ENCODE measurements around the gene CFAP53.
A peak's percentile ranks its signal among the peaks of the same experiment; 100 is the strongest.

Gene CFAP53

DNA sequence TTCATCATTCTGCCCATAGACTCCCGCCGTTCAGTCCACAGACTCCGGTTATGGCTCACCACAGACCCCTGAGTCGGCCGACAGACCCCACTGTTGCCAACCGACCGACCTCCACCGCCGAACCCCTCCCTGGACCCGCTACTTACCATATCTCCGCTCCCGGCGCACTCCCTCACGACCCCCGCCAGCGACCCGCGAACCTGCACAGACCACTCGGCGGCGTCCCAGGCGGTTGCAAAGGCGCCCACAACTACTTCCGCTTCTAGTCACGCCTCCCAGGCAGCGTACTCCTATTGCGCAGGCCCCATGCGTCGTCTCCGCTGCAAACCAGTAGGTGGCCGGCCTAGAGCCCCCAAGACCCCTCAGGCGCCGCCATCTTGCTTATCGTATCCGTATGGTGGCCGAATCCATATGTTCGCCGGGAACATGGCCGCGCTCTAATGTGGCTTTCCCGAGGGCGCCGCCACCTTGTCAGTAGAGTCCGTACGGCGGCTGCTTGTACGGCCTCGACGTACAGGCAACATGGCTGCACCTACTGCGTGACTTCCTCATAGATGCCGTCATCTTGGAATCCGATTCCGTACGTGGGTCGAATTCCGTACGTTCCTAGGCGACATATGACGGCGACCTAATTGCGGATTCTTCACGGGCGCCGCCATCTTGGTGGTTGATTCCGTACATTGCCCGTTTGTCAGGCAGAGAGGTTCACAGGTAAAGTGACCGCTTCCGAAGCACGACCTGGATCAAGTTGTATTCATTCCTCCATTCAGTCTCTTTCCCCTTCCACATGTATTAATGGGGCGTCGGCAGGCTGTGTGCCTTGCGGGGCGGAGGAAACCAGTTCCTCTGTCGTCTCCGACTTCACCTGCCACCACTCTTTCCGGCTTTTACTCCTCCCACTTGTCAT, 21.4 kb upstream of the CFAP53 start, which contains the start of gene CXXC1:
Gene CXXC1, minus strand, starts transcription at position 252 of the 907 bp plus-strand sequence. Its CDS starts 103 bp downstream, at position 149.
- peak; percentile 61 to 100 (median 98) for DNase-seq

DNA sequence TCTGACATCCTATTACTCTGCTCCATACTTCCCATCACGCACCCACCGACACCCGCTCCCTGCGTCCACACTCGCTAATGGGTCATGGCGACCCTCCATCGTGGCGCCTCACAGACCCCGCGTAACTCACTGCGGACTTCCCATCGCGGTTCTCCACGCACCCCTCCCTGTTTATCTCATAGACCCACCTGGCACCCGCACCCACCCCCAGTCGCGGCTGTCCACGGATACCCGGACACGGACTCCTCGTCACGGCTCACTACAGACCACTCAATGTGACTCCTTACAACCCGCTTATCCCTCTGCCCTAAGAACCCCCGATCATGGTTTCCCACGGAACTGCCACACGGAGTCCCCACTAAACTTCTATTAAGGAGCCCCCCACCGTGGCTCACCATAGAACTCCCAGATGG, 20.7 kb upstream of the CFAP53 start:
- DNase-seq: peak in 3 of 56 donors; percentile 38 to 49 (median 41)

DNA sequence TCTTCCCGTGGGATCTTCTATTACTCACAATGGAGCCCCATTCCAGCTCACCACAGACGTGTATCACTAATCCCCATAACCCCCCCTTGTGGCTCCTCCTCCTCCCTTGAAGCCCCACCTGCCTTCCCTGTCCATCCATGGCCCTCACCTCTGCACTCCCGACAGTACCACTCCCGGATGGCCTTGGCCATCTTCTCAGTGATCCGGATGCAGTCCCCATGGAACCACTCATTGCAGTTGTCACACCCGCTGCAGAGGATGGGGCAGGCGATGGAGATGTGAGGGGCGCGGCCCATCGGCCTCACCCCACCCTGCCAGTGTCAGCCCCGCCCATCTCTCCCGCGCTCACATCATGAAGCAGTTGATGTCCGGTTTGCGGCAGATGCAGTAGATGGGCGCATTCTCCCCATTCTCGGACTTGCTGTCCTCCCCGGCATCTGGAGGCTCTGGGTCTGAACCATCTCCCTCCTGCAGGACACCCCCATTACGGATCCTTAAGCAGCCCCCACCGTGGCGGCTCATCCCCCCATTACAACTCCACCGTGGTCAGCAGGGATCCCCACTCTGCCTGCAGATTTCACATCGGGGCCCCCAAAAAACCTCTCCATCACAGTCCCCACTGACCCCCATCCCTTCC, 20.2 kb upstream of the CFAP53 start:
- DNase-seq: peak in 5 of 56 donors; percentile 4 to 36 (median 25)

DNA sequence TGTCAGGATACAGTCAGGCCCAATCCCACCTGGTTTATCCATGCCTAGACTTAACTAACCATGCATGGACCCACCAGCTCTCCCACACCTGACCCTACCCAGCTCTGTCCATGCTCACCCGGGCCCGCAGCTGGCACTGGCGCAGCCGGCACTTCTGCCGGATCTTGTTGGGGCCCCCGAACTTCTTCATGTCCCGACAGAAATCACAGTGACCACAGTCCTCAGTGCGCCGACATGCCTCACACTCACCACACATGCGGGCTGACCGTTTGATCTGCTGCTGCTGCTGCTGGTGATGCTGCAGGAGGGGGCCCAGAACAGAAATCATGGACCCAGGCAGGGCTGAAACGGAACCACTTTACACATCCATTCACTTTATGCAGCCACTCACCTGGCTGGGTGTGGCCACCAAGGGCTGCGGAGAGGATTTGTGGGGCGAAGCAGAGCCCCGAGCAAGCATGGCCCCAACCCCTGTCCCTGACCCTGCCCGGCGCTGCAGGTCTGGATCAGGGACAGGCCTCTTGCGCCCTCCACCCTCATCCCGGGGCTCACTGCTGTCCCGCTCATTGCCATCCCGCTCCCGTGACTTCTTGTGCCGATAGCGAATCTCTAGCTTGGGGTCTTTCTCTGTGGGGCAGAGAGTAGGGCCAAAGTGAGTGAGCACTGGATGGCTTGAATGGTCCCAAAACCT, 19.5 kb upstream of the CFAP53 start:
- DNase-seq: no peak

DNA sequence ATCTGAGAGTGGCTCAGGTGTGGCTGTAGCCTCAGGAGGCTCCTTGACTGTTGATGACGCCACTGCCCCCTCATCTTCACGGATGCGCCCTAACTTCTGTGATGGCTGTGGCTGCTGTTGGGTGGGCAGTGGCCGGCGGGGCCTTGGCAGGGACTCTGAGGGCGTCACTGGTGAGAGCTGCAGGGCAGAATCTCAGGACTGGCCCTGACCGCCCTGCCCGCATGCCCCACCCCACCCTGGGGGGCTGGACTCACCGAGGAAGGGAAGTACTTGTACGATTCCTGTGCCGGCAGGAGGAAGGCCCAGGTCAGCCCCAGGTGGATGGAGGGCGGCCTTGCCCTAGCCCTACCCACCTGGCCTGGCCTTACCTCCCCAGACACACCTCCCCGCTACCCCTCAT, 18.8 kb upstream of the CFAP53 start:
- no peak for DNase-seq

DNA sequence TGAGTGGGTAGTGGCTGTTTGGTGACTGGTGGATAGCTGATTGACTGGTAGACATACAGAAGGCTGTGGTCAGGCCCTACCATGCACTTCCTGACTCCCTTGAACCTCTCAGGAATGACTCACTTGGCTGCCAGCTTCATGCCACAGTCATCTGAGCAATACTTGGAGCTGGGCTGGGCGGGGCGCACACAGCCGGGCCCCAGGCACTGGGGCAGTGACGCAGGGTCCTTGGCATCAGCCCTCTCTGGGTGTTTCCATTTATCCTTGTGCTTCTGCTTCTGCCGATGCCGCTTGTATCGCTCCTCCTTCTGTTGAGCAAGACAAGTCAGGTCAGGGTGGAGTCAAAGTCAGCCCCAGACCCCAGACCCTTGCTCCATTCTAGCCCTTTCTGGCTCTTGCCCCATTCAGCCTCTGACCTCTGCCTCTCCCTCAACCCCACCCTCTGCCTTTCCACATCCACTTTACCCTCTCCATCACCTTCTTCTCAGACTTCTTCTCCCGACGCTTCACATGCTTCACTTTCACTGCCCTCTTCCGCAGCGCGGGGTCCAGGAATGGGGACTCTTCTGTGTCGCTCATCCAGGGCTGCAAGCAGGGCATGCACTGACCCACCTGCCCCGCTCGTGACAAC, 18.1 kb upstream of the CFAP53 start:
- DNase-seq: no peak

DNA sequence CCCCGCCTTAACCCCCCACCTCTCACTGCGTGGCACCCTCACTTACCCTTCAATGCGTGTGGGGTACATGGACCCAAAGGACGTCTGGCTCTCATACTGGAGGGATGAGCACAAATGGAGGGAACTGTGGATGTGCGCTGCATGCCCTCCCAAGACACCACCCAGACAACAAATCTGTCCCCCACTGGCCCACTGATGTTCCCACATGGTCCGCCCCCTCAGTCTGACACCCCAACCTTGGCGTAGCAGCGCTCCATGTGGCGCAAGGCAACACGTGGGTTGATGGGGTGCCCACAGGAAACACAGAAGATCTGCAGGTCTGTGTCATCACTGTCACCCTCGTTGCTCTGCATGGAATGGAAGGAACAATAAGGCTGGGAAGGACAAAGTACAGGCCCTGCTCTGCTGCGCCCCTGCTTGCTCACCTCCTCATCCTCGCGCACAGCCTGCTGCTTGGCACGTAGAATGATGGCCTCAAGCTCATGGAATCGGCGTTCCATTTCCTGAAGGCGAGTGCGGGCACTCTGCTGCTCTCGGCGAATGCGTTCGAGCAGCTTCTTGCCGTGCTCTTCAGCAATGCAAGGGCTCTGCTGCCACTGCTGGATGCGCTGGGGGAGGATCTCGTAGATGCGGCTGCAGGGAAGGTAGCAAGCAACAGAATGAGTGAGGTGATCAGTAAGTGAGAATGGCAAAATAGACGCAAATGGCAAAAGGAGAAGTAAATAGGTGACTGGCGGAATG, 17.3 kb upstream of the CFAP53 start:
- DNase-seq: no peak

DNA sequence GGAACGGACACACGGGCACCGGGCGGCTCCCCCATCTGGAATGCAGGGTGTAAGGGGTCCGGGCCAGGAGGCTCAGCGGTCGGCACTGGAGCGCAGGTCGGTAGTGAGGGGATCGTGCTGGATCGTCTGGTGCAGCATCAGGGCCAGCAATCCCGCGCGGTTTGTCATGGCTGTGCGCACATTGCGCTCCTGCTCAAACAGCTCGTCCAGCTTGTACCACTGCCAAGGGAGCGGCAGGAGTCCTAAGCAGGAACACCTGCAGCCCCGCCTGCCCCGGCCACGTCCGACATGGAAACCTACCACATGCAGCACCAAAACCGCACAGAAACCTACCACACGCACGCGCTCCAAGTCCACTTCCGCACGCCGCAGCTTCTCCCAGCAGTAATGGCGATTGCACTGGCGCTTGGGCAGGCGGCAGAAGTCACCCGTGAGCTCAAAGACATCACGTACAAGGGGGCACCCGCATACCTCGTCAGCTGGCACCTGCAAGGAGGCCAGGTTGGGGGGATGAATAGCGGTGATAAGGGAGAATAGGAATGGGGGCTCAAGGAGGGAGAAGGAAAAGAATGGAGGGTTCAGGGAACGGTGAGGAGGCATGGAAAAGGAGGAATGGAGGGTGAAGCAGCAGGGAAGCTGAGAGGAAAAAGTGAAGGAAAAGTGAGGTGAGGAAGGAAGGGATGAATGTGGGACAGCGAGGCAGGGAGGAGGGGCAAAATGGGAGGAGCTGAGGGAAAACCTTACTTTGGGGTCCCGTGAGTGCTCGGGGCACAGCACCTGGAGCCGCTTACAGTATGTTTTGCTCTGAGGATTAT, 16.4 kb upstream of the CFAP53 start:
- DNase-seq: no peak

DNA sequence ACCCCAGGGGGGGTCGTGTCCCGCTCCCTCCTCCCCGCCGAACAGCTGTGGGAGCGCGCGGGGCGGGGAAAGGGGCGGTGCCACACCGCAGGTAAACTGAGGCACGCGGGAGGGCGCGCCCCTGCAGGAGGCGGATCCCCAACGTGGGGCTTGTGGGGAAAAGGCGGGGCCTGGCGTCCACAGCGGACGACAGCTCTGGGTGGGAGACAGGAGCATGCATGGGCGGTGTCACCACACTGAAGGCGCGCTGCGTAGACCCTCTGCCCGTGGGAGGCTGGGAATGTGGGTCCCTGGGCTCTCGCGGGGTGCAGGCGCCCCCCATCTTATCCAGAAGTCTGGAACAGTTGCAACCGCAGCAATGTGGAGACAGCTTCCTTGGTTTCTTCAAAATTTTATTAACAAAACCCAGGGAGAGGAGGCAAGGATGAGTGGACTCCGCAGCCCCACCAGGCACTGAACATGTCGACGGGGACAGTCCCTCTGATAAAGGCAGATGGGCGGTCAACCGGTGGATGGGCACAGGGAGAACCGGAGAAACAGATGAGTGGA, 15.8 kb upstream of the CFAP53 start:
- peak in 1 of 56 donors; percentile 78 for DNase-seq

DNA sequence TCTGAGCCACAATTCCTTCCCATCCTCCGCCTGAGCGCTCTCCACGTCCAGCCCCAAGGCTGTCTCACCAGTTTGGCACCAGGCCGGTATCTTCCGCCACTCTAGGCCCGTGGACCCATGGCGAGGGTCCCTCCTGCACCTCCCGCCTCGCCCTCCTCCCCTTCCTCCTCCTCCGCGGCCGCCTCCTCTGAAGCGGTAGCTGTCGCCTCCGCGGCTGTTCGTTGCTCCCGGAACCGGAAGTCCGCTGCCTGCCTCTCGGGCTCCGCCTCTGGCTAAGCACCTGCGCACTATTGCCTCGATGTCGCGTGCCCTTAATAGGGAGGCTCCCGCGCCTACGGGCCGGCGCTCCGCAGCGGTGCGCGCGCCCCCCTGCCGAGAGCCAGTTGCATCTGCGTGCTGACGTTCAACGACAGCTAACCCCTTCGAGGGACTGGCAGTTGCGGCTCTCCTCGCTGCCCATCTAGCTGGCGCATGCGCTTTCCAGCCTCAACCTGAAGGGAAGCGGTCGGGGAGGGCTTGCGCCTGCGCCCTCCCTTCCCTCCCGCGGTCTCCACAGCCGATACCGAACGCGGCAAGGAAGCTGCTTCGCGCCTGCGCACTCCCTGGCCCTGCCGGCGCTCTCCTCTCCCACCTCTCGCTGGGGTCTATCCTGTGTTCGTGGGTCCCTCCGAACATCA, 15.1 kb upstream of the CFAP53 start, which contains the start of gene MBD1:
Gene MBD1, minus strand, starts transcription at position 229 of the 677 bp plus-strand sequence. CDS start 1,531 bp downstream, outside the sequence.
- DNase-seq: peak; percentile 88 to 100 (median 98)

DNA sequence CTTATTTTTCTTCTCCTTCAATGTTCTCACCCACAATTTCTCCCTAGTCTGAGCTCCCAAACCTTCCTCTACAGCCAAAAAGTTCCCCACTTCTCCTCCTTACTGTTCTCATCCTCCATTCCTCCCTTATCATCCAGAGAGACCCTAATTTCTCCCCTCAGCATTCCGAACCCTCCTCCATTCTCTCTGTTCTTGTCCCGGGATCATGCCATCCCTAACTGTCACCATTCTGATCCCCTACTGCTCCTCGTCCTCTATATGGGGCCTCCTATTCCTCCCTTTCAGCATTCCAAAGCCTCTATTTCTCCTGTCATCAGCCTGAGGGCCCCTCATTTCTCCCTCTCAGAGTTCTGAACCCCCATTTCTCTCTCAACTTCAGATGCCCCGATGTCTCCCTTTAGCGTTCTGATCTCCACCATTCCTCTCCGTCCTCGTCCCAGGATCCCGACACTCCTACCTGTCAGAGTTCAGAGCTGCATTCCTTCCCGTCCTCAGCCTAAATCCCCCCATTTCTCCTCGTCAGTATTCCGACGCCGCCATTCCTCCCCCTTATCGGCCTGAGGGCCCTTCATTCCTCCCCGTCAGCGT, 14.5 kb upstream of the CFAP53 start:
- no peak for DNase-seq

DNA sequence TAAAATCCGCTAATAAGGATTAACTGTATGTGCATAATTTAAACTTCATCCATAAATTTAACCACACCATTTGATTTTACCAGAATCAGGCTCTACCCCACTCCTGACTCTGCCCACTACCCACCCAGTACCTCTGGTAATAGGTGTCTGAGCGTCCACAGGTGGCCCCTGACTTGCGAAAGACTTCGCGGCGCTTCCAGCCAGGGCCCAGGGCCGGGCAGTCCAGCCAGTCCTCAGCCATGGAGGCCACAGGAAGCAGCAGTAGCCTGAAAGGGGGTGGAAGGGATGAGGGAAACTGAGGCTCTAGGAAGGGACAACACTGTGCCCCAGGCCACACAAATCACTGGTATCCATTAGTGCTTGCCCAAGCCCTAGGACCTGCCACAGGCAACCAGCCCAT, 13.5 kb upstream of the CFAP53 start:
- no peak for DNase-seq

DNA sequence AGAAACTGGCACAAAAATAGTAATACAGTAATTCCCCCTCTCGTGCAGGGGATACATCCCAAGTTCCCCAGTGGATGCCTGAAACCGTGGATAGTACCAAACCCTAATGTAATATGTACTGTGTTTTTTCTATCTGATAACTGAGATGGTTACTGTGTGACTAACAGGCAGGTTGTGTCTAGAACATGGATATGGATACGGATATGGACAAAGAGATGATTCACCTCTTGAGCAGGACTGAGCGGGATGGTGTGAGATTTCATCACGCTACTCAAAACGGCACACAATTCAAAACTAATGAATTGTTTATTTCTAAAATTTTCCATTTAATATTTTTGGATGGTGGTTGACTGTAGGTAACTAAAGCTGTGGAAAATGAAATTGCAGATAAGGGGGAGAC, 11.6 kb upstream of the CFAP53 start:
- no peak for DNase-seq

DNA sequence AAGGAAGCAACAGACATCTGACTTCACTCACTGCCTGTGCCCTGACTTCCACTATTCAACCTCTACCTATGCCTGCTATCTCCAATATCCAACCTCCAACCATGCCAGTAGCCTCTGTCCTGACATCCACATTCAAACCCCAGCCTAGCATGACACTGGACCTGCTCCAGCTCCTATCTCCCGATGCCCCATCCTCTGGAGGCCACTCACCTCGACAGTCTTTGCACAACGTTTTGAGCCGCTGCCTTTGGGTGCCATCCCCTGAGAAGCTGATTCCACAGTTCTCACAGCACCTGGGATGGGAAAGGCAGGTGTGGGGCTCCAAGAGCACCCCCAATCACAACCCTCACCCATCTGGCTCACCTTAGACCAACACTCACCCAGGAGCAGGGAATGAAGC, 10.2 kb upstream of the CFAP53 start:
- no peak for DNase-seq

DNA sequence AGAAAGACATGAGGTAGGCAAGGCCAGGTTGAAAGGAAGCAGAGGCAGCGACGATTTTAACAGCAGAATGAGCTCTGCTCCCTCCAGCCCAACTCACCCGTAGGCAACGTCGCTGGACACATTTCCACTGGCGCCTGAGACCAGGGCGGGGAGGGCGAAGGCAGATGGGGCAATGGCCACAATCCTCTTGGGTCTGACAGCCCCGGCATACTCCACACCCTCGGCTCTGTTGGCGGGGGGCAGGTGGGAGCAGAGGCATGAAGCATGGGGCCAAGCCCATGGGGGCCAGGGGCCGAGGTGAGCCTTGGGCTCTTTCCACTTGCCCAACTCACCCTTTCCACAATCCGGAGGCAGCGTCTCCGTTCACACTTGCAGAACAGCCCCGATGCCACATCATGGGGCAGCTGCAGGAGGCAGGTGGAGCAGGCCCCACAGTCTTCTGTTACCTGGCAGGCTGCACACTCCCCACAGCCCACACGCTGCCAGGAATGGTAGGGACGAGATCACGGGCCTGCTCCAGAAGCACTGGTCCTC, 9.3 kb upstream of the CFAP53 start:
- DNase-seq: no peak

DNA sequence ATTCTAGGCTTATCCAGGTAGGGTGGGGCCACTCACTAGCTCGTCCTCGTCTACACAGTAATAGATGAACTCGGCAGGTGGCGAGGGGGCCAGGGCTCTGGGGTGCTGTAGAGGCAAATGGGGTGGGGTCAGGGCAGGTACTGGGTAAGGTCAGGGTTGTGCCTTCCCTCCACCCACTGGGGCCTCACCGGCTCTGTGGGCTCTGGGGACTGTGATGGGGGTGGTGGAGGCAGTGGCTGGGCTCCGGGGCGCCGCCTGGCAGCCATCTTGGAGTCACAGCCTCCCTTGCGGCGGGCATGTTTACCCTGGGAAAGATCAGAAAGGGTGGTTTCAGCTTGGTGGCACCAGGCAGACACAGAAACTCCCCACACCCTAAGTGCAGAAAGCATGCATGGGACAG, 8.6 kb upstream of the CFAP53 start:
- DNase-seq: no peak

DNA sequence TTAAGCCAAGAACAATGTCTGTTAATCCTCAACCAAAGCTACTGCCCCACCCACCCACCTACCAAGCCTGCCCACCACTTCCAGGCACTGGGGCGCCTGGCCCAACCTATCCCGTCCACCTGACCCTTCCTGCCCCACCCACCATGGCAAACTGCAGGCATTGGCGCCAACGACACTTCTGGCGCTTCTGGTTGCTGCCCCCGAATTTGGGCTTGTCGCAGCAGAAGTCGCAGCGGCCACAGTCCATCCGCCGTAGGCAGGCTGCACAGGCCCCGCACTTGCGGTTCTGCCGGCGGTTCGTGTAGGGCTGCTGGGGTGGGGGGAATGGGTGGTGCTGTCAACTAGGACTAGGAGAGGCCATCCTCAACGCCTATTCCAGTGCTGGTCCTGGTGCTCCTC, 7.7 kb upstream of the CFAP53 start:
- DNase-seq: no peak
